Measurements from ENCODE around the gene L3MBTL2.

- no peak for TF ChIP-seq EP300 (IDR thresholded peaks at IDR 0.05)
- TF ChIP-seq CTCF (IDR thresholded peaks at IDR 0.05): no peak
- no peak for TF ChIP-seq POLR2AphosphoS5 (IDR thresholded peaks at IDR 0.05)
- TF ChIP-seq POLR2A (IDR thresholded peaks at IDR 0.05): no peak
Measured at GRCh38 chr22:41267958-41268357, 62.8 kb downstream of the L3MBTL2 start.
